Glomerular endothelial cell (primary cell): ENCODE data around the gene MSI2. TPM values are rescaled to one million over a fixed set of nuclear protein-coding genes. Genes with fewer than 3 reads are reported as not detected.

Experiments
- DNase-seq: peaks from one replicate; pipeline ENCODE4 v3.0.0-alpha.2; 2011; ENCODE audit warnings: low read depth, low spot score; ENCODE audit errors: extremely low read depth
- total RNA-seq: library from RNA; depleted of rRNA; stranded (reverse); fragments of >200 nt; gene quantifications from 2 replicates; pipeline ENCODE4 v1.2.3, GENCODE V29; 2015

Gene MSI2
- total RNA-seq, 1 donor from 2014 or later: 15.9 TPM

- no peak for DNase-seq
Observed at GRCh38 chr17:57363580-57363979, 107.3 kb downstream of the MSI2 start.

- DNase-seq: no peak
Observed at GRCh38 chr17:57363998-57364643, 107.8 kb downstream of the MSI2 start.

GRCh38 chr17:57365420-57365819 is 109.1 kb downstream of the MSI2 start:
- DNase-seq: no peak

GRCh38 chr17:57366177-57366557 is 109.8 kb downstream of the MSI2 start:
- no peak for DNase-seq

GRCh38 chr17:57366558-57367351 is 110.4 kb downstream of the MSI2 start:
- no peak for DNase-seq

GRCh38 chr17:57368637-57369336 is 112.5 kb downstream of the MSI2 start:
- no peak for DNase-seq

- no peak for DNase-seq
Observed at GRCh38 chr17:57369509-57369945, 113.2 kb downstream of the MSI2 start.

GRCh38 chr17:57370037-57370581 is 113.8 kb downstream of the MSI2 start:
- no peak for DNase-seq

GRCh38 chr17:57370619-57371018 is 114.3 kb downstream of the MSI2 start:
- no peak for DNase-seq

GRCh38 chr17:57372156-57372555 is 115.8 kb downstream of the MSI2 start:
- no peak for DNase-seq

- DNase-seq: no peak
Observed at GRCh38 chr17:57373048-57373447, 116.7 kb downstream of the MSI2 start.

GRCh38 chr17:57373756-57374155 is 117.4 kb downstream of the MSI2 start:
- no peak for DNase-seq

- DNase-seq: no peak
Observed at GRCh38 chr17:57375040-57375769, 118.9 kb downstream of the MSI2 start.

GRCh38 chr17:57375770-57376225 is 119.5 kb downstream of the MSI2 start:
- no peak for DNase-seq

- DNase-seq: no peak
Observed at GRCh38 chr17:57377094-57377493, 120.8 kb downstream of the MSI2 start.

GRCh38 chr17:57379237-57379894 is 123.0 kb downstream of the MSI2 start:
- no peak for DNase-seq

GRCh38 chr17:57379895-57380434 is 123.6 kb downstream of the MSI2 start:
- DNase-seq: no peak

- no peak for DNase-seq
Observed at GRCh38 chr17:57381498-57381897, 125.2 kb downstream of the MSI2 start.

GRCh38 chr17:57384219-57384618 is 127.9 kb downstream of the MSI2 start:
- no peak for DNase-seq

GRCh38 chr17:57385975-57386374 is 129.7 kb downstream of the MSI2 start:
- no peak for DNase-seq
